Parathyroid adenoma (tissue), 2 donors: ENCODE results near the gene EPHA6.

ENCODE experiments used
- H2AFZ ChIP-seq: fragments of 300-600 bp; sonication (generic); one replicate; pipeline ENCODE4 v1.7.0; 2017; ENCODE audit warnings: antibody characterized with exemption, mild to moderate bottlenecking
- H3K27ac ChIP-seq: fragments of 300-600 bp; sonication (generic); one replicate; pipeline ENCODE4 v1.7.0; 2017
- H3K27me3 ChIP-seq: fragments of 300-600 bp; sonication (generic); one replicate; pipeline ENCODE4 v1.7.0; 2017; ENCODE audit warnings: low read length; ENCODE audit not compliant: control insufficient read depth, insufficient read depth
- H3K36me3 ChIP-seq: fragments of 300-600 bp; sonication (generic); one replicate; pipeline ENCODE4 v1.7.0; 2017; ENCODE audit warnings: low read length; ENCODE audit not compliant: control insufficient read depth, insufficient read depth
- H3K4me1 ChIP-seq: fragments of 300-600 bp; sonication (generic); one replicate; pipeline ENCODE4 v1.7.0; 2017; ENCODE audit warnings: control low read depth
- H3K4me2 ChIP-seq: fragments of 300-600 bp; sonication (generic); one replicate; pipeline ENCODE4 v1.7.0; 2017; ENCODE audit warnings: low read length
- H3K4me3 ChIP-seq: fragments of 300-600 bp; sonication (generic); one replicate; pipeline ENCODE4 v1.7.0; 2017; ENCODE audit warnings: low read depth, low read length
- H3K79me2 ChIP-seq: fragments of 300-600 bp; sonication (generic); one replicate; pipeline ENCODE4 v1.7.0; 2017; ENCODE audit warnings: control low read depth
- H3K9ac ChIP-seq: fragments of 300-600 bp; sonication (generic); one replicate; pipeline ENCODE4 v1.7.0; 2017; ENCODE audit warnings: mild to moderate bottlenecking
- H3K9me3 ChIP-seq: fragments of 300-600 bp; sonication (generic); one replicate; pipeline ENCODE4 v1.7.0; 2017; ENCODE audit warnings: low read length; ENCODE audit not compliant: control insufficient read depth
- CTCF ChIP-seq: fragments of 300-600 bp; sonication (generic); IDR thresholded peaks from one replicate; pipeline ENCODE4 v1.7.0; 2017; ENCODE audit warnings: antibody characterized with exemption, mild to moderate bottlenecking
- donor health status: primary hyperparathyroidism.

Gene EPHA6

GRCh38 chr3:97037294-97037943 lies 223.0 kb downstream of the EPHA6 start:
- Histone ChIP-seq H3K4me2 (no peak overlapping the region), H3K4me1 (no peaks in the 10 kb centered on the region), H3K27me3 (no peaks in the 10 kb centered on the region), H3K27ac (no peak overlapping the region), H3K79me2 (no peaks in the 10 kb centered on the region), H3K36me3 (no peaks in the 10 kb centered on the region), H3K4me3 (no peak overlapping the region), H2AFZ (no peak overlapping the region), H3K9me3 (no peaks in the 10 kb centered on the region), H3K9ac (no peak overlapping the region)
- TF ChIP-seq CTCF, result no peak

DNA sequence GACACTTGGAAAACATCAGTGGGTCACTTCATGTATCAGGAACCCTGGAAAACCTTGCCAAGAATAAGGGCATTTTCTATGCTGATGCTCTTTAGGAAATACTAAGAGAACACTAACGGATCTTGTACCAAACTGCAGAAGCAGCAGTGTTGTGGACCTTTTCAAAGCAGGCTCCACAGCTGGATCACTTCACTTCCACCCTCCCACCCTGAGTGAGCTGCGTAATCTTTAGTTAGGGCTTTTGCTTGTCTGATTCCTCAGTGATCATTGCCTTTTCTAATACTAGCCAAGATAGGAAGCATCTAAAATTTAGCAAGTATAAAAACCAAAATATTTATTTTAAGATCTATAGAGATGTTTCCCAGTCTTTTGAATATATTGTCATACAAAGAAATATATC lies 229.0 kb downstream of the EPHA6 start:
- Histone ChIP-seq H3K4me1 (no peaks in the 10 kb centered on the region), H3K4me2 (no peak overlapping the region), H3K79me2 (no peaks in the 10 kb centered on the region), H3K27me3 (no peaks in the 10 kb centered on the region), H3K9ac (no peak overlapping the region), H2AFZ (no peak overlapping the region), H3K36me3 (no peaks in the 10 kb centered on the region), H3K9me3 (no peaks in the 10 kb centered on the region), H3K4me3 (no peak overlapping the region), H3K27ac (no peak overlapping the region)
- no peak for TF ChIP-seq CTCF

GRCh38 chr3:97057365-97057764 lies 243.0 kb downstream of the EPHA6 start:
- H3K4me3 ChIP-seq, result no peak overlapping the region
- no peaks in the 10 kb centered on the region for H3K36me3 ChIP-seq
- no peak overlapping the region for H3K27ac ChIP-seq
- H3K4me2 ChIP-seq, result no peak overlapping the region
- no peak overlapping the region for H3K9ac ChIP-seq
- H3K4me1 ChIP-seq, result no peaks in the 10 kb centered on the region
- TF ChIP-seq CTCF, result no peak
- no peaks in the 10 kb centered on the region for H3K9me3 ChIP-seq
- H2AFZ ChIP-seq, result no peak overlapping the region
- H3K79me2 ChIP-seq, result no peaks in the 10 kb centered on the region
- no peaks in the 10 kb centered on the region for H3K27me3 ChIP-seq

GRCh38 chr3:97059168-97059567 lies 244.8 kb downstream of the EPHA6 start:
- Histone ChIP-seq H2AFZ (no peak overlapping the region), H3K4me1 (no peaks in the 10 kb centered on the region), H3K9me3 (no peaks in the 10 kb centered on the region), H3K9ac (no peak overlapping the region), H3K27me3 (no peaks in the 10 kb centered on the region), H3K4me2 (no peak overlapping the region), H3K27ac (no peak overlapping the region), H3K4me3 (no peak overlapping the region), H3K79me2 (no peaks in the 10 kb centered on the region), H3K36me3 (no peaks in the 10 kb centered on the region)
- no peak for TF ChIP-seq CTCF

DNA sequence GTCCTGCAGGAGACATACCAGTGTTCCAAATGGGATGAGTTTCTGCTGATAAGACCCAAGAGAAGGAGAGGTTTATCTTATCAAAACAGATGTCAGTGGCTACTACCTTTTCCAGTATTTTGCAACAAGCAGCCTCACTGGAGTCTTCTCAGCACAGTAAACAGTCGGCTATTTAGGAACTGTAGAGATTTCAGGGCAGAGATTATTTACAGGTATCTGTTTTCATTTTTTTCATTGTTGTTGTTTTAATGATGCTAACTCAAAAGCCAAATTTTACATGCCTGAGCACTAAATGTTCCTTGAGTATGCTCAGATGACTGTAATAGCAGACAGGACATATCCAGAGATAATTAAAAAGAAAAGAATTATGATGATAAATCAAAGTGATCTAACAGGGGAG lies 252.1 kb downstream of the EPHA6 start:
- TF ChIP-seq CTCF, result no peak
- H3K4me1 ChIP-seq, result no peaks in the 10 kb centered on the region
- H3K9me3 ChIP-seq, result no peaks in the 10 kb centered on the region
- H3K27ac ChIP-seq, result no peak overlapping the region
- H3K27me3 ChIP-seq, result no peaks in the 10 kb centered on the region
- no peak overlapping the region for H2AFZ ChIP-seq
- no peak overlapping the region for H3K4me3 ChIP-seq
- H3K36me3 ChIP-seq, result no peaks in the 10 kb centered on the region
- no peaks in the 10 kb centered on the region for H3K79me2 ChIP-seq
- no peak overlapping the region for H3K9ac ChIP-seq
- no peak overlapping the region for H3K4me2 ChIP-seq
